Measurements from ENCODE around the gene TNK2.

TNK2 gene

GRCh38 chr3:195854628-195855294 is 53.6 kb downstream of the TNK2 start:
- H3K4ac ChIP-seq (ENCODE audit: low read length), result no peak overlapping the region
- no peak overlapping the region for H2BK5ac ChIP-seq (ENCODE audit: low read length)
- WGBS, 2 donors (ENCODE audit: extremely low coverage in 2 of 2, insufficient read length in 2 of 2, insufficient replicate concordance in 1 of 2), result no CpG with 5 or more reads among the region's 9 CpGs
- H4K91ac ChIP-seq (ENCODE audit: low read depth, low read length, poor library complexity), result no peak overlapping the region
- no peak for DNase-seq (ENCODE audit: low spot score)
- no peak overlapping the region for H3K18ac ChIP-seq (ENCODE audit: low read length)
- no peak overlapping the region for H3K9ac ChIP-seq (ENCODE audit: low read depth, low read length, poor library complexity)
- H3K9me3 ChIP-seq (replicated peaks in 1 of 2; ENCODE audit: control insufficient read depth in 2 of 2, insufficient read depth in 1 of 2, low read depth in 1 of 2, low read length in 2 of 2), result peaks cover 0 to 4% of the 10 kb centered on the region in 2 donors
- no peak overlapping the region for H2BK120ac ChIP-seq (ENCODE audit: low read depth, low read length)
- no peaks in the 10 kb centered on the region for H3K36me3 ChIP-seq (replicated peaks in 1 of 2; ENCODE audit: control insufficient read depth in 2 of 2, insufficient read depth in 2 of 2, low read length in 2 of 2)
- H3K14ac ChIP-seq (ENCODE audit: low read length), result no peak overlapping the region
- H3K4me2 ChIP-seq (ENCODE audit: insufficient read depth, low read length, poor library complexity, severe bottlenecking), result no peak overlapping the region
- no peak overlapping the region for H2BK12ac ChIP-seq (ENCODE audit: low read length)
- H3K23ac ChIP-seq (ENCODE audit: low read depth, low read length, poor library complexity), result no peak overlapping the region
- peaks cover 3% of the 10 kb centered on the region in 2 donors for H3K4me1 ChIP-seq (ENCODE audit: control insufficient read depth in 2 of 2, insufficient read depth in 1 of 2, low read depth in 1 of 2, low read length in 2 of 2)
- H3K27ac ChIP-seq (replicated peaks; ENCODE audit: low read length), result no peak overlapping the region
- no peak overlapping the region for H4K8ac ChIP-seq (ENCODE audit: low read depth, low read length)
- no peaks in the 10 kb centered on the region for H3K79me1 ChIP-seq (ENCODE audit: low read depth, low read length)
- H3K4me3 ChIP-seq (ENCODE audit: low read length in 2 of 2), result no peak overlapping the region
- H2AFZ ChIP-seq (ENCODE audit: low read length), result no peak overlapping the region
- peaks cover 0 to 27% (median 0%) of the 10 kb centered on the region in 3 experiments for H3K27me3 ChIP-seq (ENCODE audit: control insufficient read depth in 3 of 3, insufficient read depth in 3 of 3, low read depth in 1 of 3, low read length in 3 of 3)
- no peak overlapping the region for H2BK15ac ChIP-seq (ENCODE audit: low read length)
- no peak overlapping the region for H2AK5ac ChIP-seq (ENCODE audit: low read depth, low read length)

GRCh38 chr3:195853996-195854395 is 54.4 kb downstream of the TNK2 start:
- H3K9me3 ChIP-seq (replicated peaks in 1 of 2; ENCODE audit: control insufficient read depth in 2 of 2, insufficient read depth in 1 of 2, low read depth in 1 of 2, low read length in 2 of 2), result peaks cover 0 to 4% of the 10 kb centered on the region in 2 donors
- H3K4ac ChIP-seq (ENCODE audit: low read length), result peak overlapping the region; percentile 23
- no peaks in the 10 kb centered on the region for H3K4me1 ChIP-seq (ENCODE audit: control insufficient read depth in 2 of 2, insufficient read depth in 1 of 2, low read depth in 1 of 2, low read length in 2 of 2)
- no peak overlapping the region for H2BK120ac ChIP-seq (ENCODE audit: low read depth, low read length)
- peak overlapping the region; percentile 38 for H3K18ac ChIP-seq (ENCODE audit: low read length)
- H3K36me3 ChIP-seq (replicated peaks in 1 of 2; ENCODE audit: control insufficient read depth in 2 of 2, insufficient read depth in 2 of 2, low read length in 2 of 2), result no peaks in the 10 kb centered on the region
- H2BK15ac ChIP-seq (ENCODE audit: low read length), result peak overlapping the region; percentile 37
- H3K27ac ChIP-seq (replicated peaks; ENCODE audit: low read length), result no peak overlapping the region
- no peak overlapping the region for H4K91ac ChIP-seq (ENCODE audit: low read depth, low read length, poor library complexity)
- DNase-seq (ENCODE audit: low spot score), result no peak
- WGBS, 2 donors (ENCODE audit: extremely low coverage in 2 of 2, insufficient read length in 2 of 2, insufficient replicate concordance in 1 of 2), result no CpG with 5 or more reads among the region's 14 CpGs
- no peak overlapping the region for H2BK12ac ChIP-seq (ENCODE audit: low read length)
- H2BK5ac ChIP-seq (ENCODE audit: low read length), result no peak overlapping the region
- H2AFZ ChIP-seq (ENCODE audit: low read length), result no peak overlapping the region
- peaks cover 0 to 27% (median 0%) of the 10 kb centered on the region in 3 experiments for H3K27me3 ChIP-seq (ENCODE audit: control insufficient read depth in 3 of 3, insufficient read depth in 3 of 3, low read depth in 1 of 3, low read length in 3 of 3)
- H3K23ac ChIP-seq (ENCODE audit: low read depth, low read length, poor library complexity), result peak overlapping the region; percentile 95
- H3K9ac ChIP-seq (ENCODE audit: low read depth, low read length, poor library complexity), result no peak overlapping the region
- H3K79me1 ChIP-seq (ENCODE audit: low read depth, low read length), result no peaks in the 10 kb centered on the region
- peak overlapping the region; percentile 71 for H3K14ac ChIP-seq (ENCODE audit: low read length)
- no peak overlapping the region for H2AK5ac ChIP-seq (ENCODE audit: low read depth, low read length)
- no peak overlapping the region for H4K8ac ChIP-seq (ENCODE audit: low read depth, low read length)
- no peak overlapping the region for H3K4me2 ChIP-seq (ENCODE audit: insufficient read depth, low read length, poor library complexity, severe bottlenecking)
- H3K4me3 ChIP-seq (ENCODE audit: low read length in 2 of 2), result no peak overlapping the region

GRCh38 chr3:195853036-195853435 is 55.3 kb downstream of the TNK2 start:
- H3K27ac ChIP-seq (replicated peaks; ENCODE audit: low read length), result no peak overlapping the region

GRCh38 chr3:195850857-195851543 is 57.4 kb downstream of the TNK2 start:
- DNase-seq (ENCODE audit: low spot score), result peak; percentile 86
- Histone ChIP-seq H3K4ac (ENCODE audit: low read length) (no peak overlapping the region), H3K36me3 (replicated peaks in 1 of 2; ENCODE audit: control insufficient read depth in 2 of 2, insufficient read depth in 2 of 2, low read length in 2 of 2) (no peaks in the 10 kb centered on the region), H3K9me3 (replicated peaks in 1 of 2; ENCODE audit: control insufficient read depth in 2 of 2, insufficient read depth in 1 of 2, low read depth in 1 of 2, low read length in 2 of 2) (peaks cover 0 to 4% of the 10 kb centered on the region in 2 donors), H3K4me3 (ENCODE audit: low read length in 2 of 2) (no peak overlapping the region), H4K91ac (ENCODE audit: low read depth, low read length, poor library complexity) (no peak overlapping the region), H4K8ac (ENCODE audit: low read depth, low read length) (no peak overlapping the region), H2BK15ac (ENCODE audit: low read length) (no peak overlapping the region), H2BK12ac (ENCODE audit: low read length) (no peak overlapping the region), H3K27me3 (ENCODE audit: control insufficient read depth in 3 of 3, insufficient read depth in 3 of 3, low read depth in 1 of 3, low read length in 3 of 3) (peaks cover 0 to 27% (median 0%) of the 10 kb centered on the region in 3 experiments), H2BK5ac (ENCODE audit: low read length) (no peak overlapping the region), H3K4me2 (ENCODE audit: insufficient read depth, low read length, poor library complexity, severe bottlenecking) (no peak overlapping the region), H2AFZ (ENCODE audit: low read length) (no peak overlapping the region), H2AK5ac (ENCODE audit: low read depth, low read length) (no peak overlapping the region), H3K14ac (ENCODE audit: low read length) (no peak overlapping the region), H3K4me1 (ENCODE audit: control insufficient read depth in 2 of 2, insufficient read depth in 1 of 2, low read depth in 1 of 2, low read length in 2 of 2) (no peaks in the 10 kb centered on the region), H3K23ac (ENCODE audit: low read depth, low read length, poor library complexity) (no peak overlapping the region), H3K9ac (ENCODE audit: low read depth, low read length, poor library complexity) (no peak overlapping the region), H2BK120ac (ENCODE audit: low read depth, low read length) (no peak overlapping the region), H3K79me1 (ENCODE audit: low read depth, low read length) (peaks cover 2% of the 10 kb centered on the region), H3K27ac (replicated peaks; ENCODE audit: low read length) (no peak overlapping the region), H3K18ac (ENCODE audit: low read length) (no peak overlapping the region)
- no CpG with 5 or more reads among the region's 31 CpGs for WGBS, 2 donors (ENCODE audit: extremely low coverage in 2 of 2, insufficient read length in 2 of 2, insufficient replicate concordance in 1 of 2)

More at GRCh38 chr3:195853036-195853435, 55.3 kb downstream of the TNK2 start:
- H3K9ac ChIP-seq (ENCODE audit: low read depth, low read length, poor library complexity), result no peak overlapping the region
- H2BK120ac ChIP-seq (ENCODE audit: low read depth, low read length), result no peak overlapping the region
- H3K23ac ChIP-seq (ENCODE audit: low read depth, low read length, poor library complexity), result peak overlapping the region; percentile 67
- H2AK5ac ChIP-seq (ENCODE audit: low read depth, low read length), result peak overlapping the region; percentile 32
- H3K79me1 ChIP-seq (ENCODE audit: low read depth, low read length), result no peaks in the 10 kb centered on the region
- no peaks in the 10 kb centered on the region for H3K36me3 ChIP-seq (replicated peaks in 1 of 2; ENCODE audit: control insufficient read depth in 2 of 2, insufficient read depth in 2 of 2, low read length in 2 of 2)
- no peak overlapping the region for H3K4me2 ChIP-seq (ENCODE audit: insufficient read depth, low read length, poor library complexity, severe bottlenecking)
- no CpG with 5 or more reads among the region's 20 CpGs for WGBS, 2 donors (ENCODE audit: extremely low coverage in 2 of 2, insufficient read length in 2 of 2, insufficient replicate concordance in 1 of 2)
- H4K8ac ChIP-seq (ENCODE audit: low read depth, low read length), result no peak overlapping the region
- peaks cover 0 to 27% (median 0%) of the 10 kb centered on the region in 3 experiments for H3K27me3 ChIP-seq (ENCODE audit: control insufficient read depth in 3 of 3, insufficient read depth in 3 of 3, low read depth in 1 of 3, low read length in 3 of 3)
- no peak overlapping the region for H4K91ac ChIP-seq (ENCODE audit: low read depth, low read length, poor library complexity)
- no peak overlapping the region for H3K4me3 ChIP-seq (ENCODE audit: low read length in 2 of 2)
- H3K14ac ChIP-seq (ENCODE audit: low read length), result no peak overlapping the region
- no peak overlapping the region for H2AFZ ChIP-seq (ENCODE audit: low read length)
- peaks cover 0 to 4% of the 10 kb centered on the region in 2 donors for H3K9me3 ChIP-seq (replicated peaks in 1 of 2; ENCODE audit: control insufficient read depth in 2 of 2, insufficient read depth in 1 of 2, low read depth in 1 of 2, low read length in 2 of 2)
- no peaks in the 10 kb centered on the region for H3K4me1 ChIP-seq (ENCODE audit: control insufficient read depth in 2 of 2, insufficient read depth in 1 of 2, low read depth in 1 of 2, low read length in 2 of 2)
- no peak overlapping the region for H2BK5ac ChIP-seq (ENCODE audit: low read length)
- no peak for DNase-seq (ENCODE audit: low spot score)
- no peak overlapping the region for H2BK12ac ChIP-seq (ENCODE audit: low read length)
- no peak overlapping the region for H3K4ac ChIP-seq (ENCODE audit: low read length)
- H3K18ac ChIP-seq (ENCODE audit: low read length), result no peak overlapping the region
- no peak overlapping the region for H2BK15ac ChIP-seq (ENCODE audit: low read length)
